ENCODE measurements around the gene SPOCK1.

Gene SPOCK1

DNA sequence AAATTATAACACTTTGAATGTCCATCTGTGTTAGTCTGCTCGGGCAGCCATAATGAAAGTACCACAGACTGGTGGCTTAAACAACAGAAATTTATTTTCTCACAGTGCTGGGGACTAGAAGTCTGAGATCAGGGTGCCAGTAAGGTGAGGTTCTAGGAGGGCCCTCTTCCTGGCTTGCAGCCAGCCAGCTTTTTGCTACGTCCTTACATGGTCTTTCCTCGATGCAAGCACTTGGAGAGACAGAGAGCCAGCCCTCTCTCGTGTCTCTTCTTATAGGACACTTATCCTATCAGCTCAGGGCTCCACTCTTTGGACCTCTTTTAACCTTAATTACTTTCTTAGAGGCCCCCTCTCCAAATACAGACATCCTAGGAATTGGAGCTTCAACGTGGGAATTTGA lies 351.8 kb downstream of the SPOCK1 start:
- no peak for DNase-seq

DNA sequence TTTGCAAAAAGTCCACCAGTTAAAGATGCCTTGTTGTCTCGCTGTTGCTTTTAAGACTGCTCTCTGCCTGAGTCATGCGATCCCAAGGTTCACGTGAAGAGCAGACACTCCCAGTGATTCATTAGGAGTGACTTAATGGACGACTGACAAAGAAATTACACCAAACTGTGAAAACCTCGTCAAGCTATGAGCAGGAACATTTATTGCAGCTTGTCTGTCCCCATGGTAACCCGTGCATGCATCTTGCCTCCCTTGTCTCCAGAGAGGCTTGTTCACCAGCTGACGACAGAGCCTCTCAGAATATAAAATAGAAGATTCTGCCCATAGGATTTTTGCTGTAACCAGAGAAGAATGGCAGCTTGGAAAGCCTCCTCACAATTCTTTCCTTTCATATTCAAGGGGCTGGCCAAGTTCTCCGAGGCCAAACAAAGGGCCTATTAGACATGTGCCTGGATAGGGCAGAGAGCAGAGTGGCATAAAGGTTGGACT lies 352.7 kb downstream of the SPOCK1 start:
- DNase-seq: peak; percentile 42

DNA sequence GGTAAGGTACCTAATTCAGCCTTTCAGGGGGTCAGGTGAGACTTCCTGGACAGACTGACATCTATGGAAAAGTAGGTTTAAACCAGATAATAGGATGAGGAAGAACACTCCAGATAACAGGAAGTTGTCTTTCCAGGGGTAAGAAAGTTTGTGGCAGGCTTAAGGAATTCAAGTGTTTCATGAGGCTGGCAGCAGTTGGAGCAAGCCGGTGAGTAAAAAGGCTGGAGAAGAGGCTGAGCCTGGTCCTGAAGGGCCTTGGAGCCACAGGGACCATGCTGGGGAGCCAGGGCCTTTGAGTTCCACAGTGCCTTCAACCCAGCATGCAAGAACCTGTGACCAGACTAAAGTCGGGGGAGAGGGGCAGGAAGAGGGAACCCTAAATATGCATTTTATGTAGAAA lies 353.4 kb downstream of the SPOCK1 start:
- DNase-seq: no peak

DNA sequence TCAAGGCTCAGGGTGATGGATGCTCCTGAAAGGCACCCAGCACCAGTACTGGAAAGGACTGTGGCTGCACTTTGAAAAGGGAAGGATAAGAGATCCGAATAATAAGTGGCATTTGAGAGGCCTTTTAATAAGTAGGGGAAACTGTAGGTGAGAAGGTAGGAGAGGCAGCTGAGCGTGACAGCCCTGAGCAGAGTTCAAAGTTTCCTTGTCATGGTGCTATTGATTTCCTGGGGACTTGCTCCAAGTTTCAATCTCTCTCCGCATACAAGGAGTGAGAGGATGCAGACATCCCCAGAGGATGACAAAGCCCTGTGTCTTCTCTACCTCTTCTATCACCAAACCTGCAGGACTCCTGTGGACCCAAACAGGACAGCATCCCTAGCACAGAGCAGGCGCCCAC lies 354.5 kb downstream of the SPOCK1 start:
- no peak for DNase-seq

DNA sequence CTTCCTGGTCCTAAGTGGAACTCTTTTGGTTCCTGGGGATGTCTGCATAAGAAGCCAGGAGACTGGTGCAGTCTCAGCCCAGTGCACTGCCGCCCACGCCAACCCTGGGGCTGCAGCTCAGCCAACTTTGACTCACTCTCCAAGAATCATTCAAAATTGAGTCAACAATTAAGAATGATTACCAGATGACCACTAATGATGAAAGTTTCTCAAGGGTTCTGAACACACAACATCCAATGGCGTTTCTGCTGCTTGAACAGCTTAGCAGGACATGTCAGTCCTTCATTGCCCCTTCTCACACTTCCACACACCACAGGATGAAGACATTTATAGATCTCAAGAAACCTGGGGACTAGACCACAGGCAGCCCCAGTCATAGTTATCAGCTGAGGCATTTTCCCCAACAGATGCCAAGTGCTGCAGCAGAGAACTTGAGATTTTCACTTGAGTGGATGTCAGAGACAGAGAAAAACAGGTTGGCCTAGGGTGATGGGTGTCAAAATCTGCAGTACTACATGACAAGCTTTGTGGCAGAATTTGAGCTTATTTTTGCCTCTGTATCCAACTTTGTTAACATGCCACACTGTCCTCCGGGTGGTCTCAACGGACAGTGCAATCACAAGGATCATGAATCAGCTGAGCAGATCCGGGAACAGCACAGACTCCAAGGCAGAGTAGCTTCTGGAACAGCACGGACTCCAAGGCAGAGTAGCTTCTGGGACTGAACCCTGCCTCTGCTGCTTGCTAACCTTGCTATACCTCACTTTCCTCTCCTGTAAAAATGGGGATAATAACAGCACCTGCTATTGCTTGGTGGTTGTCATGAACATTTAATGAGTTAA lies 356.1 kb downstream of the SPOCK1 start:
- no peak for DNase-seq

DNA sequence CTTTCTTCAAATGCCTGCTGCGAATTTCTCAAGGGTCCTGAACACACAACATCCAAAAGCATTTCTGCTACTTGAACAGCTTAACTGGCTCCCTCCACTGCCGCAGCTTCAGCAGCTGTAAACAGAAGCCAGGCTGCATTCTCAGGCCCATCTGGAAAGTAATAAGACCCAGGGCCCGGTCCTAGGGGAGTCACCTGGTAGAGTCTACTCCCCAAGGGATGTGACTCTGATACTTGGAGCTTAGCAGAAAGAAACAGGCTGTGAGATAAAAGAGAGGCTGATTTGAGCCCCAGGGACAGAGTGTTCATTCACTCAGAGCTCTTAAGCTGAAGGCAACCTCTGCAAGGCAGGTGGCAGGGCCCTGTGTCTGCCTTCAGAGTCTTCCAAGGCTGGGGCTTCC lies 356.8 kb downstream of the SPOCK1 start:
- no peak for DNase-seq

DNA sequence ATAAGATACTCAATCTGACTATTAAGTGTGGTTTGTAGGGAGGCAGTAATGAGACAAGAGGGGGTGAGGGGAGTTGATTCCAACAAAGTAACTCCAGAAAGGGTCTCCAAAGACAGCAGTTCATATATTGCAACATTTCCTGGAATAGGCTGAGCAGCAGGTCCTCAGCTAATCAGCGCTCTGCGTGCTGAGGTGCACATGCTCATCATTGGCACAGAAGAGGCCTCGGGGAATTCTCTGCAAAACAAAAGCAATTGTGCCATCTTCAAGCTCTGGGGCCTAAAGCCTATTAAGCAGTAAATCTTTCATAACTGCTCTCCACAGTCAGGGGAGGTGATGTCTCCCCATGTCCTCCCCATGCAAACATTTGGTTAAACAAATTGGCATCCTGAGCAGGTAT lies 357.3 kb downstream of the SPOCK1 start:
- no peak for DNase-seq

GRCh38 chr5:137136991-137137632 lies 362.0 kb downstream of the SPOCK1 start:
- no peak for DNase-seq

DNA sequence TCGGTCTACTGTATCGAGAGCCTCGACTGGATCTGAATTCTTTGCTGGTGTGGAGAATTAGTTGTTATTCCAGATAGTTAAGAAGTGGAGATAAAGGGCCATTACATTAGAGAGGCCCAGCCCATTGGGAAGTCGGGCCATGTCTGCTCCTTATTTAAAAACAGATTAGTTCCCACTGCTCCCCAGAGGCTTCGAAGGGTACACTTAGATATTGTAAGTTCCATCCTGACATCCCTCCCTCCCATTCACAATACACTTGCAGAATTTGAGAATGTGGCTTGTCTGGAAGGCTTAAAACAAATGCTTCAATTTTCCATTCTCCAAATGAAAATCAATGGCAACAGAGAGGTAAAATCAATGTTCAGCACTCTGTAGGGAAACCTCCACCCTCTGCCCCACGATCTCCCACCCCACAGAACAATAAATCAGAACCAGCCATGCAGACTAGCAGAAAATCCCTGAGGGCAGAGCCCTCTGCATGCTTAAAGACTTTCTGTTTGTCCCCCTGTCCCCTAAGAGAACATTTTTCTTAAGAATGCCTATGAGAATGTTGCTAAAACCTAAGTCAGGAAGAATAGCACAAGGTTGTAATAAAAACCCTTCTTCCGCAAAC lies 364.1 kb downstream of the SPOCK1 start:
- no peak for DNase-seq

DNA sequence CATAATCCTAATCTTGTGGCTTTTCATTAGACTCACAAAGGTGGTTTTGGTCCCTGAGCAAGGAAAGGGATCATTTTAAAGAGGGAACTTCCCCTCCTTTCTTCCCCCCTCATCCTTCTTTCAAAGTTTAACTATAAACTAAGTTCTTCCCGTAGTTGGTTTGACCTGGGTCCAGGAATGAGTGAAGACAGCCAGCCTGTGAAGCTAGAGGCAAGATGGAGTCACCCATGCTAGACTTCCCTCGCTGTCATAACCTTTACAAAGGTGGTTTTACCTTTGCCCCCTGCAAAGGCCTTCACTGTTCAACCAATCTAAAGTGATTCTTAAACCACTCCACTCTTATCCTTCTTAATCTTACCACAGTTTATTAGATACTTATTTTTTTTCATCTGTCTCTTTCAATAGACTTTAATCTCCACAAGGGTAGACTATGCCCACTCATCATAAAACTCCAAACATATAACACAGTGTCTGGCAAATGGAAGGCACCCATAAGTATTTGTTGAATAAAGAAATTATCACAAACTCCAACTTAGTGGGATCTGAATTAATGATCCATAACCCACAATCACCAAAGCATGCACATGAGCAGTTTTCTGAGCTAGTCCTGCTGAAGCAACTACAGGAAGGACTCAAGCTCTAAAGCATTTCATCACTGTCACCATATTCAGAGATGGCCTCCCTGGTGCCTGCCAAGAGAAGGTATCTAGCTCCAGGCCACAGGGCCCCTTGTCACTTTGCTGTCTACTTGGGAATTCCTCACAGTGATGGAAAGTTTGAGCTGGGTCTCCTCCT lies 369.0 kb downstream of the SPOCK1 start:
- DNase-seq: no peak

GRCh38 chr5:137128012-137128411 lies 371.1 kb downstream of the SPOCK1 start:
- no peak for DNase-seq

- no peak for DNase-seq
Observed at GRCh38 chr5:137126829-137127228, 372.3 kb downstream of the SPOCK1 start.

DNA sequence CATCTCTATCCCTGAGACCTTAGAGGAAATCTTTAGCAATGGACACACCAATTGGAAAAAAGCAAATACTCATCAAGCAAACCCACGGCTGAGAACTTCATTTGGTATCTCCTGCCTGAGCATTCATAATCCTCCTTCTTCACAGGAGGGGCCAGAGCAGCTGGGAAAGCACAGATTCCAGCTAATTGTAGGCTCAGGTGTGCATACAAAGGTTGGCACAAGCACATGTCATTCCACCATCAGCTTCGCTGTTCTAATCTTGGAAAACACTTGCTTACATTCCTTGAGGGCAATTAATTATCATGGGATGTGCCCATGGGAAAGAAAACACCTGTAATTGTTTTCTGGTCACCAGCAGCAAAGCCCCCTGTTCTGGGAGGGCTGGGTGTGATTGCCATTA lies 376.6 kb downstream of the SPOCK1 start:
- no peak for DNase-seq

DNA sequence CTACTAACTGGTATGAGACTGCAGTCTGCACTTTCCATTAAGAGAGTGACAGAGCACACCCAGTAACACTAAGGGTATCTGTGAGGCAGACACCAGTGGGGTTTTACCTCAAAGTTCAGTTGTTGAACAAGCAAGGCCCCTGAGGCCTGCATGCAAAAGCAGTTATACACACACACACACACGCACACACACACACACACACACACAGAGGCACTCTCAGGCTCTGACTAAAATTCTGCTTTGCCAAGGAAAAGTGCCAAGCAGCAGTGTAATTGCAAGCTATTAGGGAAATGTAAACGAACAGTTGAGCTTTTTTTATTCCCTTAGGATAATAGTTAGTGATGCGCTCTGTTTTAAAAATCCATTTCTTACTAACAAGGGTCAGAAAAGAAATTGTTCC lies 377.1 kb downstream of the SPOCK1 start:
- no peak for DNase-seq

DNA sequence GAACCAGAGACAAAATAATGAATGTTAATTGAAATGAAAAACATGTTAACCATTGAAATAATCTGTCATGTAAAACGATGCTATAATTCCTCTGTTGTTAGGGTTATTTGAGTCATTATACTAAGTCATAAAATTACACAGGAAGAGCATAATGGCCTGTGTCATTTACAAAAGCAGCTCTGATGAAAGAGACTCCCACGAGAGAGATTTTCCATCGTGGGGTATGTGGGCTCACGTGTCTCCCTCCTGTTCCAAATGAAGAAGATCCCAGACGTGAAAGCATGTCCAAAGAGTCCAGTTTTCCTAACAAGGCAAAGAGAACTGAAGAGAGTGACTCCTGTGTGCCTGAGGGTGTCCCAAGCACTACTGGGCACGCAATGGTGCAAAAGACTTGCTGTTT lies 379.8 kb downstream of the SPOCK1 start:
- no peak for DNase-seq

GRCh38 chr5:137118629-137119028 lies 380.5 kb downstream of the SPOCK1 start:
- no peak for DNase-seq

- no peak for DNase-seq
Observed at GRCh38 chr5:137115152-137115551, 384.0 kb downstream of the SPOCK1 start.

DNA sequence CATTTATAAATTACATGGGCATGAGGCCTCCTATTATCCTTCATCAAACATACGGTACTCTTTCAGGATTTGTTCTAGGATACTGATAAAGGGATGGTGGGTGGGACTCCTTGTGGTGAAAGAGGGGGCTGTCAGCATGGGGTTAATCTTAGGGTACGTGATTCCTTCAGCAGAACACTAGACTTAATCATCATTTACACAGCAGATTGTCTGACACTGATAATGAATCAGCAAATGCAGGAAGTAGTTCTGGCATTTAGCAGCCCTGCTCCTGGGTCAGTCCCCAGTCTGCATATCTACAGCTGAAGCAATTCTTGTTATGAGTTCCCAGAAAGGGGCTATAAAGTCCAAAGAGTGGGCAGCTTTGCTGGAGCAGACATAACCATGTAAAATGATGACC lies 384.6 kb downstream of the SPOCK1 start:
- no peak for DNase-seq

- no peak for DNase-seq
Observed at GRCh38 chr5:137113939-137114338, 385.2 kb downstream of the SPOCK1 start.

GRCh38 chr5:137113161-137113560 lies 386.0 kb downstream of the SPOCK1 start:
- no peak for DNase-seq

GRCh38 chr5:137105351-137106035 lies 393.6 kb downstream of the SPOCK1 start:
- no peak for DNase-seq

GRCh38 chr5:137101544-137101943 lies 397.6 kb downstream of the SPOCK1 start:
- no peak for DNase-seq
